H4 (cell line): ENCODE results near the gene KAT2B. TPM values are rescaled to one million over a fixed set of nuclear protein-coding genes. Genes with fewer than 3 reads are reported as not detected.
"Not testable (repeated sequence)": the region's sequence is repeated elsewhere in the genome, so short reads cannot be mapped to it uniquely, and the experiment has no call there.

Experiments
- DNase-seq: peaks from one replicate; pipeline ENCODE4 v3.0.0-alpha.2; 2015; ENCODE audit warnings: low spot score
- total RNA-seq: library from RNA; depleted of rRNA; stranded (reverse); fragments of >200 nt; shearing (Covaris generic); gene quantifications from 2 replicates; pipeline ENCODE4 v1.2.3, GENCODE V29; 2014; rRNA removed

KAT2B gene
- 1.3 and 2.2 TPM in 2 replicates for total RNA-seq

- DNase-seq: no peak
These were observed at the start of gene KAT2B for GRCh38 chr3:20039765-20040547. Gene KAT2B, plus strand, starts transcription at chr3:20040446. Its CDS starts 32 bp downstream, at chr3:20040478.

DNA sequence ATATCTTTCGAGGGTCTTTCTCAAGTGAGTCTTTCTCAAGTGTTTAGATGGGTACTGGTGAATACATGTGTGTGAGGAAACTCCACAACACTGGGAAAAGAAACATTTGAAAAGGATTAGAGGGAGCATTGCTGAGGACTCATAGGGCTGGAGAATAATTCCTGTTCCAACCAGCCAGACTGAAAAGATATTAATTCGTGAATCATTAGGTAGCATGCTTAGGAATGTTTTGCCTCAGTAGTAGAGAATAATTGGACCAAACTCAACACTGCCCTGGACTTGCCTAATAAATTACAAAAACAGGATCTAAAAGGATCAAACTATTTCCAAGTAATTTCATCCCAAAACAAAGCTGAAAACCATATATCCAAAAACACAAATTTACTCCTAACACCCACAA lies 45.5 kb upstream of the KAT2B start:
- no peak for DNase-seq

DNA sequence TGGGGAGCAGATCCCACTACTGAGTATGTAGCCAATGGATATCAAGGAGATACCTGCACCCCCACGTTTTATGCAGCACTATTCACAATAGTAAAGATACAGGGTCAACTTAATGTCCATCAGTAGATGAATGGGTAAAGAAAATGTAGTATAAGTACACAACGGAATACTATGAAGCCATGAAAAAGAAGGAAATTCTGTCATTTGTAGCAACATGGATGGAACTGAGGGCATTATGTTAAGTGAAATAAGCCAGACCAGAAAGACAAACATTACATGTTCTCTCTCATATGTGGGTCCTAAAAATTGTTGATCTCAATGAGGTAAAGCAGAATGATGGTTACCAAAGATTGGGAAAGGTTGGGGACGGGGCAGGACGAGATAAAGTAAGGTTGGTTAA lies 42.7 kb upstream of the KAT2B start:
- no peak for DNase-seq

- DNase-seq: no peak
These were observed 38.3 kb upstream of the KAT2B start for GRCh38 chr3:20001932-20002331.

GRCh38 chr3:20007960-20008359 lies 32.3 kb upstream of the KAT2B start:
- DNase-seq: no peak

GRCh38 chr3:20008646-20009045 lies 31.6 kb upstream of the KAT2B start:
- DNase-seq: no peak

DNA sequence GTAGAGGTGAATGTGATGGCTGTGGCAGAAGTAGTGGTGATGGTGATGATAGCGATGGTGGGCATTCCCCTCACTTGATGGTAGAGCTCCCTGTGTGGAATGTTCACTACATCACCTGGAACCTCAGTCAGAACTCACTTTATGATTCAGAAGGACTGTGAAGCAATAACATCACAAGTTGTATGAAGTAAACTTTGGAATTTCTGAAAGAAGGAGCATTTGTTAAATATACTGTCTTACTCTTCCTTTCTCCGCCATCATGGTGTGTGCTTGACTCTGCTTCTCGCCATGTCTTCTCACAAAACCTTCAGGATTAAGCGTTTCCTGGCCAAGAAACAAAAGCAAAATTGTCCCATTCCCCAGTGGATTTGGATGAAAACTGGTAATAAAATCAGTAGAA lies 28.1 kb upstream of the KAT2B start, which contains the start of gene PP2D1:
TSS of gene PP2D1 (minus strand) at position 101 of the 400 bp plus-strand sequence. CDS start 192 bp downstream, outside the sequence.
- DNase-seq: no peak

DNA sequence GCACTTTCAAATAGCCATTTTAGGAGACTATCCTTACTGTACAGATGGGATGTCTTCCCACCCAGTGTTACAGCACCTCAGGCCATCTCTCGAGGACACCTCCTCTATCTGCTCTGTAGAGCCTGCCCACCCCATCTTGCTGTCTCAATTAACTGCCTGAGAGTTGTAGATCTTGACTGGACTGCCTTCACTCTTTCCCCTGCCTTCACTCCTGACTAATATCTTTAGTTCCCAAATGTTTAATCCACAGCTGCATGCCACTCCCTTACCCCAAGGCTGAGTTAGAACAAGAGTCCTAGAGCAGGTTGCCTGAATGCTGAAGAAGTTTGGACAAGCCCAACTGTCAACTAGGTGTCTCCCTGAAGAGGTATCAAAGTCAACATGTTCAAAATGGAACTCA lies 26.9 kb upstream of the KAT2B start:
- DNase-seq: no peak

DNA sequence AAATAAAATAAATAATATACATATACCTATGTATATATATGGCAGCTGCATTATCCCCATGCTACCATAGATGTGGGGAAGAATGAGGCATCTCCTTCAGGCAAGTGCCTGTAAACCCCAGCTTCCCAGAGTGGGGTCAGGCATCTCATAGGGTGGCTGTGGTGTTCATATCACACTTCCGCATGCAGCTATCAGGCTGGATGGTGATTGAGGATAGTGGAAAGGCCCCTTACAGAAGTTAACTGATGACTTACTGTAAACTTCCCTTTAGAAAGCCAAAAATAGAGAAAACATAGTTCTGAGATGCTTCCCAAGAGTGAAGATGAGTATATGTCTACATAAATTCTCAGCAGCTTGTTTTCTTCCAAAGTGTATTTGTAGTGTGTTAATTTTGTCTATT lies 24.7 kb upstream of the KAT2B start:
- DNase-seq: no peak

- not testable (repeated sequence) for DNase-seq
These were observed 24.2 kb upstream of the KAT2B start for GRCh38 chr3:20016076-20016475.

- no peak for DNase-seq
These were observed 17.2 kb upstream of the KAT2B start for GRCh38 chr3:20022954-20023622.

GRCh38 chr3:20023623-20024405 lies 16.4 kb upstream of the KAT2B start:
- no peak for DNase-seq

DNA sequence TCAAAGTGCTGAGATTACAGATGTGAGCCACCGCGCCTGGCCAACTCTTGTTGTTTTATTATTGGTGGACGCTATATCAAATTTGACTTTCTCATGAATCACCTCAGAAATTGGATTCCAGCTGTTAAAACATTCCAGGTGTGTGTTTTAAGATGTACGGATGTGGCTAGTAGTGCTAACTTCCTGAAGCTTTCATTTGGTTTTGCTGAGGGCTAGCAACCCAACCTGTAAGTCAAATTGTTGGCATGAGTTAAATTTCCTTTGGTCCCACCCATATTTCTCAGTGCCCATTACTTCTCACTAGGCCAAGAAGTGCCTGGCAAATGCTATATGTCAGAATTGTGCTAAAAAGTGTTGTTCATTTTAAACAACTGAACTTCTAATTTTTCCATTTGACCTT lies 13.1 kb upstream of the KAT2B start:
- DNase-seq: no peak

- DNase-seq: no peak
These were observed 11.3 kb upstream of the KAT2B start for GRCh38 chr3:20028905-20029331.

- not testable (repeated sequence) for DNase-seq
These were observed 8.3 kb upstream of the KAT2B start for GRCh38 chr3:20031939-20032338.

DNA sequence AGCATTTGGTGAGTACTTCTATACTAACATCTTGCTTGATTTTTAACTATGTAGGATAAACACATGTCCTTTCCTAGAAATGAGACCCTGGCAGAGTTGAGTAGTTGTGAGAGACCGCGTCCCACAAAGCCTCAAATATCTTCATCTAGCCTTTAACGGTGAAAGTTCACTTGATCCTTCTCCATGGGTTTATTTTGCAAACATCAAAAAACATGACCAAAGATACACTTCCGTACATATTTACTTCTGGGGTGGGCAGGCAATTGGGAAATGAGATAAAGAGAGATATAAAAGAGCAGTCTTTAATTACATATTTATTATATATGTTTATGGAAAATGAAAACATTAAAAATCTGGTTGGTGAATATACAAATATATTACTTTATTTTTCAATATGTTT lies 5.2 kb upstream of the KAT2B start:
- DNase-seq: no peak

- DNase-seq: no peak
These were observed 2.8 kb upstream of the KAT2B start for GRCh38 chr3:20037255-20037996.

DNA sequence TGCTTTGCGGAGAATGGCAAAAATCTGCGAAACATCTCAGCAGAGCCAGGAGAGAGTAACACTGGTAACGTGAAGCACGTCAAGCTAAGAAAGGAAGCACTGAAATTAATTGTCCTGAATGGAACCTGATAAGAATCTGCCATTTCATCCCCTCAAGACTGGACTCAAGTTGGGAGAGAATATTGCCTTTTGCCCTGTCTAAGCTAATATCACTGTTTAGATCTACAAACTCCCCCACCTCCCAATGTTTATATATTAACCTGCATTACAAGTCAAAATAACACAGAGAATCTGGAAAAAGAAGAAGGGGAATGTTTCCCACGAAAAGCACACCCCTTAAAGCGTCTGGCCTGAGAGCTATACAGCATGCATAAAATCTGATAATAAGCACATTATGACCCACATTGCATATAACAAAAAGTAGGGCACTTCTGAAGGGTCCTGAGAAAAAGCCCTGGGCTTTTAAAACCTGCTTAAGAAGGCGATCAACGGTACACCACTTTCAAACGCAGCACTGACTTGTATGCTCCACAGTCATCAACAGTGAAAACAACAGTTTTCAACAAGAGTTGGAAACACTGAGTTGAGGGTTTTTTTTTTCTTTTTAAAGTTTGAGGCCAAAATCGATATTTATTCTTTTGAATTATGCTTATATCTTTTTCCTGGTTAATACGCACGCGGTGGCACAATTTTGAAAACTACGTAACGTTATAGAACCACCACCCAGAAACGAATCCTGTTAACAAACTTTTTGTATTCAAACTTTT lies 1.4 kb upstream of the KAT2B start:
- no peak for DNase-seq

GRCh38 chr3:20039466-20039764 lies 831 bp upstream of the KAT2B start:
- DNase-seq: no peak

- peak; percentile 13 for DNase-seq
These were observed 426 bp downstream of the KAT2B start for GRCh38 chr3:20040548-20041196.
